Right lobe of liver (tissue), 6 donors: ENCODE results near the gene ATP6V0B. TPM values are rescaled to one million over a fixed set of nuclear protein-coding genes. Genes with fewer than 3 reads are reported as not detected.

Source experiments
- ATAC-seq, 4 donors: fragments of 200-7000 bp; cut with Tn5 transposase; one replicate each; pipeline ENCODE4 v1.9.1; 2020; ENCODE audit warnings: mild to moderate bottlenecking in 4 of 4, moderate library complexity in 4 of 4
- DNase-seq, 3 donors: peaks; one replicate each; pipeline ENCODE4 v3.0.0-alpha.2; 2020
- H3K27ac ChIP-seq, 3 donors: fragments of 200-600 bp; one replicate each; pipeline ENCODE4 v1.8.0; 2022
- H3K27me3 ChIP-seq, 2 donors: fragments of 200-600 bp; one replicate each; pipeline ENCODE4 v1.8.0; 2022
- H3K36me3 ChIP-seq, 4 donors: fragments of 200-600 bp; sonication (generic) in 1 of 4; one replicate each; pipeline versions ENCODE4 v1.5.1 to v1.8.0; 2017 to 2022; ENCODE audit warnings: control low read depth in 1 of 4
- H3K4me1 ChIP-seq, 4 donors: fragments of 200-600 bp; sonication (generic) in 1 of 4; one replicate each; pipeline versions ENCODE4 v1.5.1 to v1.8.0; 2017 to 2022; ENCODE audit warnings: control low read depth in 1 of 4
- H3K4me3 ChIP-seq, 3 donors: fragments of 200-600 bp; one replicate each; pipeline ENCODE4 v1.8.0; 2022
- H3K9me3 ChIP-seq, 4 donors: fragments of 200-600 bp; sonication (generic) in 1 of 4; one replicate each; pipeline versions ENCODE4 v1.5.1 to v1.8.0; 2017 to 2022; ENCODE audit warnings: control low read depth in 1 of 4
- CTCF ChIP-seq, 4 donors: fragments of 200-600 bp in 3 of 4; fragments of 450-650 bp in 1 of 4; IDR thresholded peaks; one replicate each; pipeline versions ENCODE4 v1.5.1 to v1.8.0; 2016 to 2022; ENCODE audit warnings: antibody characterized with exemption in 4 of 4, mild to moderate bottlenecking in 2 of 4
- POLR2A ChIP-seq: fragments of 450-650 bp; IDR thresholded peaks from one replicate; pipeline ENCODE4 v1.6.1; 2017; ENCODE audit warnings: antibody characterized with exemption, mild to moderate bottlenecking
- WGBS: methylation state at CpG from one replicate; pipeline ENCODE4 v1.1.6; 2018; ENCODE audit warnings: low coverage, low lambda C conversion rate; ENCODE audit not compliant: insufficient coverage; ENCODE audit errors: missing lambda C conversion rate; 5-methylcytosine and 5-hydroxymethylcytosine counted together
- intact Hi-C, 2 donors: fragments of 100-400 bp; cut with DNase I; formaldehyde crosslinking; loops; one replicate each; pipeline versions ENCODE4 v1.11.2 to v1.14.1; 2022
- total RNA-seq, 6 experiments: library from RNA; depleted of rRNA in 2 of 6; stranded (reverse); fragments of >200 nt in 2 of 6; fragmentation: NEBNext Ultra II Directional in 3 of 6; extraction: Animal tissue kit (Norgen Biotek cat#: 25700) in 3 of 6; gene quantifications; one replicate each; pipeline versions ENCODE4 v1.1.0 to v1.2.4, GENCODE V29; 2016 to 2023
- donor health status: DM: no; HTN: yes; CAD: no.
- donor health status: DM: no; HTN: no; CAD: no.
- donor health status: DM: no; HTN: no; CAD: no.
- donor health status: DM: no; HTN: yes; CAD: no.
- donor health status: DM: no; HTN: yes; CAD: no.

Gene ATP6V0B
- total RNA-seq, 6 experiments from 2014 or later = 64.4 to 142 (median 76.9) TPM

- Histone ChIP-seq H3K9me3 (no peaks in the 10 kb centered on the region), H3K4me1 (no peaks in the 10 kb centered on the region), H3K27ac (no peak overlapping the region), H3K36me3 (no peaks in the 10 kb centered on the region), H3K4me3 (no peak overlapping the region), H3K27me3 (no peaks in the 10 kb centered on the region)
- ATAC-seq (no peak), DNase-seq (no peak)
- 87% methylated on average over 6 of the region's 13 CpGs for WGBS
- intact Hi-C loops = no loop called here
- no peak for TF ChIP-seq CTCF (IDR thresholded peaks at IDR 0.05)
Measured at GRCh38 chr1:44019466-44019948, 44.7 kb downstream of the ATP6V0B start.

- DNase-seq = no peak
- intact Hi-C loops = no loop called here
- no CpG with 5 or more reads among the region's 6 CpGs for whole genome bisulfite sequencing
- H3K4me1 ChIP-seq = no peaks in the 10 kb centered on the region
- no peaks in the 10 kb centered on the region for H3K36me3 ChIP-seq
- TF ChIP-seq POLR2A (no peak), CTCF (IDR thresholded peaks at IDR 0.05) (no peak)
- H3K27me3 ChIP-seq = no peaks in the 10 kb centered on the region
- no peak overlapping the region for H3K4me3 ChIP-seq
- no peak overlapping the region for H3K27ac ChIP-seq
- H3K9me3 ChIP-seq = no peaks in the 10 kb centered on the region
- no peak for ATAC-seq
Measured at GRCh38 chr1:44020464-44020863, 45.7 kb downstream of the ATP6V0B start.

GRCh38 chr1:44021156-44021555 is 46.4 kb downstream of the ATP6V0B start:
- ATAC-seq (no peak), DNase-seq (no peak)
- H3K4me1 ChIP-seq = no peaks in the 10 kb centered on the region
- 100% methylated on average over 1 of the region's 8 CpGs for WGBS
- H3K36me3 ChIP-seq = no peaks in the 10 kb centered on the region
- no peak overlapping the region for H3K4me3 ChIP-seq
- H3K9me3 ChIP-seq = no peaks in the 10 kb centered on the region
- no peak overlapping the region for H3K27ac ChIP-seq
- no peak for TF ChIP-seq CTCF (IDR thresholded peaks at IDR 0.05)
- no peak for TF ChIP-seq POLR2A
- H3K27me3 ChIP-seq = no peaks in the 10 kb centered on the region
- intact Hi-C loops = no loop called here

- no peak overlapping the region for H3K4me3 ChIP-seq
- DNase-seq = no peak
- WGBS = 76% methylated on average over 3 of the region's 10 CpGs
- TF ChIP-seq CTCF (IDR thresholded peaks at IDR 0.05) = no peak
- no peak for TF ChIP-seq POLR2A
- intact Hi-C loops = no loop called here
- no peak overlapping the region for H3K27ac ChIP-seq
- H3K9me3 ChIP-seq = no peaks in the 10 kb centered on the region
- ATAC-seq = no peak
- H3K36me3 ChIP-seq = no peaks in the 10 kb centered on the region
- no peaks in the 10 kb centered on the region for H3K4me1 ChIP-seq
- no peaks in the 10 kb centered on the region for H3K27me3 ChIP-seq
Measured at GRCh38 chr1:44021581-44022321, 47.0 kb downstream of the ATP6V0B start.
